Endothelial cell of umbilical vein (primary cell): ENCODE measurements around the gene CHAF1A. TPM values are rescaled to one million over a fixed set of nuclear protein-coding genes. Genes with fewer than 3 reads are reported as not detected.

ENCODE experiments used
- BruUV-seq: library from RNA; stranded (reverse); fragments of 400-500 nt; replicated peaks from 2 replicates; lab custom pipeline; 2021; lab: Mats Ljungman, UMichigan
- CTCF ChIA-PET: fragments of 300-600, 350-600 bp; sonication (Branson Sonifier 250); formaldehyde crosslinking; loops from one replicate; lab custom pipeline; 2021; ENCODE audit warnings: antibody characterized with exemption, inconsistent platforms; lab: Charles Lee
- POLR2A ChIA-PET: fragments of 300-600, 350-600 bp; sonication (Branson Sonifier 250); formaldehyde crosslinking; loops from one replicate; lab custom pipeline; 2021; ENCODE audit warnings: antibody characterized with exemption, inconsistent platforms; lab: Charles Lee
- DNase-seq: peaks from one replicate; pipeline ENCODE4 v3.0.0-alpha.2; 2011; ENCODE audit warnings: low read depth, low spot score
- FAIRE-seq: peaks from 2 replicates; lab custom pipeline; 2011; peaks lifted over from hg19 to GRCh38; lab: Jason Lieb, UNC
- H2AFZ ChIP-seq: 2 replicates; pipeline ENCODE4 v1.6.0; 2012; ENCODE audit warnings: low read depth, low read length, control low read depth, inconsistent platforms
- H3K27ac ChIP-seq: 2 replicates; pipeline ENCODE4 v1.5.1; 2011; ENCODE audit warnings: low read depth, mild to moderate bottlenecking, control low read depth, low read length, moderate library complexity; ENCODE audit not compliant: insufficient read depth
- H3K27me3 ChIP-seq, 2 experiments: 2 replicates each; pipeline versions ENCODE4 v1.6.0 to v1.6.1; 2011; ENCODE audit warnings: low read length in 2 of 2, mixed read lengths in 1 of 2; ENCODE audit not compliant: control insufficient read depth in 2 of 2, insufficient read depth in 2 of 2
- H3K36me3 ChIP-seq, 2 experiments: 2 replicates in 1 of 2; 3 replicates in 1 of 2; pipeline ENCODE4 v1.5.1; 2011; ENCODE audit warnings: low read length in 2 of 2, mild to moderate bottlenecking in 1 of 2, moderate library complexity in 1 of 2; ENCODE audit not compliant: control insufficient read depth in 2 of 2, insufficient read depth in 2 of 2; ENCODE audit errors: extremely low read depth in 1 of 2
- H3K4me1 ChIP-seq: 3 replicates; pipeline ENCODE4 v1.5.1; 2011; ENCODE audit warnings: mild to moderate bottlenecking, low read length; ENCODE audit not compliant: control insufficient read depth, insufficient read depth; ENCODE audit errors: extremely low read depth
- H3K4me2 ChIP-seq: 2 replicates; pipeline ENCODE4 v1.6.1; 2011; ENCODE audit warnings: low read length, control low read depth, mixed read lengths; ENCODE audit not compliant: insufficient read depth
- H3K4me3 ChIP-seq, 3 experiments: fragments of 200-600 bp in 1 of 3; sonication (generic), shearing (Covaris generic) in 1 of 3; replicated peaks in 1 of 3; 2 replicates each; pipeline ENCODE4 v1.5.1; 2011 to 2016; ENCODE audit warnings: control low read depth in 3 of 3, low read length in 3 of 3, mild to moderate bottlenecking in 2 of 3, inconsistent platforms in 1 of 3, low read depth in 1 of 3, moderate library complexity in 1 of 3; ENCODE audit not compliant: insufficient read depth in 1 of 3
- H3K79me2 ChIP-seq: 2 replicates; pipeline ENCODE4 v1.6.0; 2012; ENCODE audit warnings: low read length, inconsistent platforms; ENCODE audit not compliant: control insufficient read depth, insufficient read depth
- H3K9ac ChIP-seq: replicated peaks from 2 replicates; pipeline ENCODE3; 2011; ENCODE audit warnings: low read length, control low read depth; ENCODE audit not compliant: insufficient read depth; ENCODE audit errors: extremely low read depth
- H3K9me1 ChIP-seq: replicated peaks from 3 replicates; pipeline ENCODE4 v1.6.0; 2011; ENCODE audit warnings: mild to moderate bottlenecking, low read length; ENCODE audit not compliant: control insufficient read depth, insufficient read depth; ENCODE audit errors: extremely low read depth
- H3K9me3 ChIP-seq: replicated peaks from 2 replicates; pipeline ENCODE4 v1.5.1; 2012; ENCODE audit warnings: low read length, inconsistent platforms; ENCODE audit not compliant: control insufficient read depth, insufficient read depth
- H4K20me1 ChIP-seq: replicated peaks from 2 replicates; pipeline ENCODE3; 2011; ENCODE audit warnings: mild to moderate bottlenecking, low read length; ENCODE audit not compliant: control insufficient read depth, insufficient read depth; ENCODE audit errors: extremely low read depth
- EZH2 ChIP-seq: IDR thresholded peaks from 2 replicates; pipeline ENCODE4 v1.6.1; 2012; ENCODE audit warnings: borderline replicate concordance, low read depth, mild to moderate bottlenecking, moderate library complexity, low read length, inconsistent platforms; ENCODE audit not compliant: severe bottlenecking
- FOS ChIP-seq: IDR thresholded peaks from 2 replicates; pipeline ENCODE4 v1.6.1; 2011; ENCODE audit warnings: mild to moderate bottlenecking, low read length, moderate library complexity, borderline replicate concordance; ENCODE audit not compliant: insufficient read depth
- GATA2 ChIP-seq: IDR thresholded peaks from 2 replicates; pipeline ENCODE4 v1.7.0; 2011; ENCODE audit warnings: low read depth, mild to moderate bottlenecking, moderate library complexity, mixed read lengths, low read length; ENCODE audit not compliant: insufficient read length, insufficient read depth
- JUN ChIP-seq: IDR thresholded peaks from 2 replicates; pipeline ENCODE4 v1.6.1; 2011; ENCODE audit warnings: borderline replicate concordance, low read depth; ENCODE audit not compliant: insufficient read length, insufficient read depth
- MAX ChIP-seq: IDR thresholded peaks from 2 replicates; pipeline ENCODE4 v1.6.1; 2011; ENCODE audit not compliant: insufficient read depth, insufficient read length
- MYC ChIP-seq: IDR thresholded peaks from one replicate; pipeline ENCODE4 v1.6.1; 2011; ENCODE audit warnings: mild to moderate bottlenecking, low read depth, low read length
- POLR2A ChIP-seq: IDR thresholded peaks from 2 replicates; pipeline ENCODE4 v1.6.1; 2012; ENCODE audit warnings: low read depth, mild to moderate bottlenecking, control low read depth, low read length
- POLR2AphosphoS5 ChIP-seq: IDR thresholded peaks from 2 replicates; pipeline ENCODE4 v1.6.1; 2012; ENCODE audit warnings: low read depth, mild to moderate bottlenecking, control low read depth, low read length, moderate library complexity; ENCODE audit not compliant: insufficient read depth
- dilution Hi-C: fragments of 300-500 bp; cut with MboI; formaldehyde crosslinking; loops from one replicate; pipeline ENCODE4 v1.15.0; 2019; ENCODE audit warnings: low sequenced_read_pairs; ENCODE audit not compliant: extremely low pct_ligation_motif_present
- intact Hi-C: fragments of 100-400 bp; cut with micrococcal nuclease; formaldehyde crosslinking; loops from one replicate; pipeline ENCODE4 v1.10.0; 2022
- polyA plus RNA-seq, 4 experiments: library from polyadenylated mRNA; depleted of rRNA in 3 of 4; stranded (reverse) in 3 of 4; unstranded in 1 of 4; fragments of >200 nt; gene quantifications; 2 replicates each; pipeline versions ENCODE4 v1.2.1 to v1.2.3, GENCODE V29; 2011 to 2012; ENCODE audit warnings: missing spikeins in 1 of 4
- total RNA-seq: library from RNA; stranded (reverse); gene quantifications from 2 replicates; pipeline ENCODE4 v1.2.3, GENCODE V29; 2021
- TF ChIP-seq, protein P1 (sequence below), 2 donors: IDR thresholded peaks; 1 replicate in 1 of 2; 2 replicates in 1 of 2; pipeline ENCODE4 v1.5.1; 2011; ENCODE audit warnings: low read length in 2 of 2, mild to moderate bottlenecking in 2 of 2, moderate library complexity in 2 of 2, control low read depth in 1 of 2, inconsistent platforms in 1 of 2, low read depth in 1 of 2; ENCODE audit not compliant: insufficient read depth in 1 of 2; ENCODE audit errors: extremely low read depth in 1 of 2

CHAF1A gene
- total and polyA plus RNA-seq, 2 donors (not counting 3 experiments of a cell fraction or from before 2014, with no cell fraction given): 19.5 to 44.5 TPM

DNA sequence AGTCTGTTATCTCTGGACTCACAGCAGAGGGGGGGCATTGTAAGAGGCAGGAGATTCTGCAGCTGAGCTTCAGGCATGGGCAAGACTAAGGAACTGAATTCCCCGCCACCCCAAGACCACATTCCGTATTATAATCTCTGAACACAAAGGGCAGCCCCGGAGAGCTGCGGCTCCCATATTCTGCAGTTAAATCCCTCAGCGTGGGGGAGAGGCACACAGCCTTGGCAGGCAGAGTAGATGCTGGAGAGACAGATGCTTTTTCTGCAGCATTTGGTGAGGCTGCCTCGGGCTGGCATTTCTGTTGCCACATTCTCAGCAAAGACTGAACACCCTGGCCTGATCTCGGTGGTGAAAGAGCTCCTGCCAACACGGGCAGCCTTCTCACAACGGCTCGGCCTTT, 12.9 kb downstream of the CHAF1A start:
- dilution Hi-C loops: loop anchor here (10.0 kb wide), 1 partner anchor 51 kb away; no protein-coding TSS in a partner anchor
- no peaks in the 10 kb centered on the region for H3K9me1 ChIP-seq
- no peaks in the 10 kb centered on the region for H3K36me3 ChIP-seq
- TF ChIP-seq POLR2AphosphoS5 (no peak), FOS (no peak), JUN (no peak), EZH2 (no peak), MYC (no peak), GATA2 (no peak), MAX (no peak), POLR2A (no peak)
- TF ChIP-seq, protein P1, sequence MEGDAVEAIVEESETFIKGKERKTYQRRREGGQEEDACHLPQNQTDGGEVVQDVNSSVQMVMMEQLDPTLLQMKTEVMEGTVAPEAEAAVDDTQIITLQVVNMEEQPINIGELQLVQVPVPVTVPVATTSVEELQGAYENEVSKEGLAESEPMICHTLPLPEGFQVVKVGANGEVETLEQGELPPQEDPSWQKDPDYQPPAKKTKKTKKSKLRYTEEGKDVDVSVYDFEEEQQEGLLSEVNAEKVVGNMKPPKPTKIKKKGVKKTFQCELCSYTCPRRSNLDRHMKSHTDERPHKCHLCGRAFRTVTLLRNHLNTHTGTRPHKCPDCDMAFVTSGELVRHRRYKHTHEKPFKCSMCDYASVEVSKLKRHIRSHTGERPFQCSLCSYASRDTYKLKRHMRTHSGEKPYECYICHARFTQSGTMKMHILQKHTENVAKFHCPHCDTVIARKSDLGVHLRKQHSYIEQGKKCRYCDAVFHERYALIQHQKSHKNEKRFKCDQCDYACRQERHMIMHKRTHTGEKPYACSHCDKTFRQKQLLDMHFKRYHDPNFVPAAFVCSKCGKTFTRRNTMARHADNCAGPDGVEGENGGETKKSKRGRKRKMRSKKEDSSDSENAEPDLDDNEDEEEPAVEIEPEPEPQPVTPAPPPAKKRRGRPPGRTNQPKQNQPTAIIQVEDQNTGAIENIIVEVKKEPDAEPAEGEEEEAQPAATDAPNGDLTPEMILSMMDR (IDR thresholded peaks at IDR 0.05; ENCODE audit: extremely low read depth in 1 of 2, insufficient read depth in 1 of 2, low read depth in 1 of 2, low read length in 2 of 2): no peak
- no peaks in the 10 kb centered on the region for H3K27me3 ChIP-seq
- H4K20me1 ChIP-seq: no peaks in the 10 kb centered on the region
- FAIRE-seq: no peak
- no peak overlapping the region for H3K4me2 ChIP-seq
- no peak overlapping the region for H3K4me3 ChIP-seq
- no peak overlapping the region for H3K27ac ChIP-seq
- intact Hi-C loops: no loop called here
- H3K9ac ChIP-seq: no peak overlapping the region
- BruUV-seq: no TSS peak
- CTCF ChIA-PET: interaction anchor here (1.1 to 1.6 kb wide), 2 partner anchors 56 to 148 kb away, joined by 3 to 4 read pairs; partner anchors contain the start of gene HDGFL2
- no peaks in the 10 kb centered on the region for H3K4me1 ChIP-seq
- peaks cover 20% of the 10 kb centered on the region for H3K79me2 ChIP-seq
- H2AFZ ChIP-seq: no peak overlapping the region
- no peaks in the 10 kb centered on the region for H3K9me3 ChIP-seq
- POLR2A ChIA-PET: interaction anchor here (0.7 kb wide), 1 partner anchor 102 kb away, joined by 3 read pairs; no protein-coding TSS in a partner anchor
- no peak for DNase-seq
